H1 (cell line): ENCODE results near the gene HBEGF. TPM values are rescaled to one million over a fixed set of nuclear protein-coding genes. Genes with fewer than 3 reads are reported as not detected.

Source experiments
- CTCF ChIA-PET: fragments of 300-600 bp; sonication (Branson Sonifier 250); formaldehyde crosslinking; loops from one replicate; lab custom pipeline; 2021; ENCODE audit not compliant: partially characterized antibody; lab: Charles Lee
- POLR2A ChIA-PET: fragments of 300-600 bp; sonication (Branson Sonifier 250); formaldehyde crosslinking; loops from one replicate; lab custom pipeline; 2021; ENCODE audit warnings: inconsistent platforms; ENCODE audit not compliant: partially characterized antibody; lab: Charles Lee
- DNase-seq, 2 experiments: peaks; one replicate each; pipeline versions ENCODE4 v3.0.0 to v3.0.0-alpha.2; 2010 to 2022; ENCODE audit warnings: low spot score in 2 of 2, low read depth in 1 of 2, mixed read lengths in 1 of 2
- FAIRE-seq: peaks from 2 replicates; lab custom pipeline; 2011; peaks lifted over from hg19 to GRCh38; lab: Jason Lieb, UNC
- H2AFZ ChIP-seq: 2 replicates; pipeline ENCODE4 v1.8.1; 2012; ENCODE audit warnings: low read length, inconsistent platforms
- H2AK5ac ChIP-seq: 2 replicates; pipeline ENCODE4 v1.6.1; 2013; ENCODE audit warnings: low read depth, low read length
- H2BK120ac ChIP-seq: replicated peaks from 2 replicates; pipeline ENCODE3; 2013; ENCODE audit warnings: low read depth, low read length, inconsistent platforms
- H2BK12ac ChIP-seq: 2 replicates; pipeline ENCODE4 v1.6.1; 2013; ENCODE audit warnings: low read depth, low read length
- H2BK15ac ChIP-seq: 2 replicates; pipeline ENCODE4 v1.6.1; 2013; ENCODE audit warnings: low read length
- H2BK20ac ChIP-seq: 2 replicates; pipeline ENCODE4 v1.6.1; 2013; ENCODE audit warnings: low read length
- H2BK5ac ChIP-seq: 2 replicates; pipeline ENCODE4 v1.6.1; 2013; ENCODE audit warnings: low read depth, low read length
- H3K14ac ChIP-seq: 2 replicates; pipeline ENCODE4 v1.6.1; 2013; ENCODE audit warnings: inconsistent platforms; ENCODE audit not compliant: insufficient read length
- H3K18ac ChIP-seq: 2 replicates; pipeline ENCODE4 v1.6.1; 2013; ENCODE audit warnings: low read length; ENCODE audit errors: extremely low read depth
- H3K23ac ChIP-seq: 2 replicates; pipeline ENCODE4 v1.6.1; 2013; ENCODE audit warnings: inconsistent platforms; ENCODE audit not compliant: insufficient read length
- H3K23me2 ChIP-seq: 2 replicates; pipeline ENCODE4 v1.6.1; 2013; ENCODE audit warnings: low read depth, low read length
- H3K27ac ChIP-seq: 2 replicates; pipeline ENCODE4 v1.6.1; 2011; ENCODE audit warnings: low read depth, low read length, inconsistent platforms
- H3K27me3 ChIP-seq, 4 experiments: replicated peaks in 1 of 4; 1 replicate in 1 of 4; 2 replicates in 3 of 4; pipeline versions ENCODE4 v1.6.1 to v1.8.1; 2011 to 2013; ENCODE audit warnings: low read length in 3 of 4, mild to moderate bottlenecking in 3 of 4, inconsistent platforms in 2 of 4, mixed read lengths in 2 of 4, moderate library complexity in 1 of 4; ENCODE audit not compliant: control insufficient read depth in 3 of 4, insufficient read depth in 3 of 4; ENCODE audit errors: extremely low read depth in 1 of 4
- H3K36me3 ChIP-seq, 4 experiments: 2 replicates each; pipeline versions ENCODE4 v1.6.1 to v1.8.1; 2011 to 2013; ENCODE audit warnings: mild to moderate bottlenecking in 4 of 4, low read length in 3 of 4, moderate library complexity in 2 of 4, control low read depth in 1 of 4, inconsistent platforms in 1 of 4; ENCODE audit not compliant: insufficient read depth in 4 of 4, control insufficient read depth in 2 of 4
- H3K4ac ChIP-seq: replicated peaks from 2 replicates; pipeline ENCODE3; 2013; ENCODE audit warnings: low read length, low read depth, mixed read lengths, inconsistent platforms; ENCODE audit not compliant: insufficient read length
- H3K4me1 ChIP-seq, 4 experiments: replicated peaks in 1 of 4; 1 replicate in 1 of 4; 2 replicates in 3 of 4; pipeline versions ENCODE4 v1.6.1 to v1.8.1; 2011 to 2013; ENCODE audit warnings: low read length in 3 of 4, inconsistent platforms in 2 of 4, mixed read lengths in 1 of 4; ENCODE audit not compliant: insufficient read depth in 4 of 4, control insufficient read depth in 3 of 4
- H3K4me2 ChIP-seq, 2 experiments: 2 replicates each; pipeline versions ENCODE4 v1.6.1 to v1.8.1; 2011 to 2013; ENCODE audit warnings: low read depth in 2 of 2, low read length in 2 of 2, control low read depth in 1 of 2, inconsistent platforms in 1 of 2, mild to moderate bottlenecking in 1 of 2; ENCODE audit not compliant: insufficient read depth in 1 of 2
- H3K4me3 ChIP-seq, 4 experiments: fragments of 200-600, 300-600 bp in 1 of 4; sonication (generic), shearing (Covaris generic), sonication (Bioruptor Twin) in 1 of 4; 2 replicates each; pipeline versions ENCODE4 v1.5.1 to v1.8.1; 2011 to 2016; ENCODE audit warnings: low read length in 4 of 4, low read depth in 3 of 4, control low read depth in 2 of 4, inconsistent platforms in 2 of 4, mild to moderate bottlenecking in 2 of 4, mixed read lengths in 1 of 4, moderate library complexity in 1 of 4; ENCODE audit not compliant: insufficient read depth in 2 of 4; ENCODE audit errors: extremely low read depth in 1 of 4
- H3K56ac ChIP-seq: replicated peaks from 2 replicates; pipeline ENCODE3; 2013; ENCODE audit warnings: low read depth, mild to moderate bottlenecking, mixed read lengths, low read length, inconsistent platforms; ENCODE audit not compliant: insufficient read length
- H3K79me1 ChIP-seq: 2 replicates; pipeline ENCODE4 v1.6.1; 2013; ENCODE audit warnings: low read depth, low read length, control low read depth
- H3K79me2 ChIP-seq, 2 experiments: 2 replicates each; pipeline versions ENCODE4 v1.6.1 to v1.8.1; 2012 to 2013; ENCODE audit warnings: low read length in 2 of 2, mild to moderate bottlenecking in 2 of 2, inconsistent platforms in 1 of 2; ENCODE audit not compliant: insufficient read depth in 2 of 2, control insufficient read depth in 1 of 2
- H3K9ac ChIP-seq, 4 experiments: replicated peaks in 1 of 4; 1 replicate in 1 of 4; 2 replicates in 3 of 4; pipeline versions ENCODE4 v1.6.1 to v1.8.1; 2011 to 2013; ENCODE audit warnings: low read depth in 3 of 4, low read length in 3 of 4, control low read depth in 2 of 4, mild to moderate bottlenecking in 2 of 4, moderate library complexity in 2 of 4, inconsistent platforms in 1 of 4; ENCODE audit errors: extremely low read depth in 1 of 4
- H3K9me3 ChIP-seq, 2 experiments: 2 replicates each; pipeline versions ENCODE4 v1.6.1 to v1.8.1; 2012 to 2013; ENCODE audit warnings: mild to moderate bottlenecking in 2 of 2, moderate library complexity in 2 of 2, control low read depth in 1 of 2, inconsistent platforms in 1 of 2, low read depth in 1 of 2, low read length in 1 of 2, mixed read lengths in 1 of 2; ENCODE audit not compliant: insufficient read depth in 2 of 2
- H4K20me1 ChIP-seq, 2 experiments: replicated peaks in 1 of 2; 2 replicates each; pipeline versions ENCODE3 to v1.8.1; 2011 to 2013; ENCODE audit warnings: inconsistent platforms in 2 of 2, low read length in 2 of 2, mild to moderate bottlenecking in 1 of 2; ENCODE audit not compliant: insufficient read depth in 2 of 2, control insufficient read depth in 1 of 2
- H4K5ac ChIP-seq: 2 replicates; pipeline ENCODE4 v1.6.1; 2013; ENCODE audit warnings: low read length, low read depth, mixed read lengths, inconsistent platforms; ENCODE audit not compliant: insufficient read length
- H4K8ac ChIP-seq: 2 replicates; pipeline ENCODE4 v1.8.0; 2013; ENCODE audit warnings: mild to moderate bottlenecking, moderate library complexity, low read length, inconsistent platforms; ENCODE audit not compliant: insufficient read depth; ENCODE audit errors: extremely low read depth
- H4K91ac ChIP-seq: replicated peaks from 2 replicates; pipeline ENCODE3; 2013; ENCODE audit warnings: low read length, mixed read lengths, inconsistent platforms; ENCODE audit not compliant: insufficient read length
- RXRA ChIP-seq: IDR thresholded peaks from 2 replicates; pipeline ENCODE4 v1.6.1; 2011; ENCODE audit warnings: low read depth, mild to moderate bottlenecking, low read length, moderate library complexity; ENCODE audit not compliant: insufficient read depth
- SIX5 ChIP-seq: IDR thresholded peaks from 2 replicates; pipeline ENCODE4 v1.6.1; 2011; ENCODE audit warnings: mild to moderate bottlenecking, low read depth, low read length
- SP1 ChIP-seq: IDR thresholded peaks from 2 replicates; pipeline ENCODE4 v1.6.1; 2011; ENCODE audit warnings: low read depth, low read length
- TCF12 ChIP-seq: IDR thresholded peaks from 2 replicates; pipeline ENCODE4 v1.6.1; 2011; ENCODE audit warnings: low read depth, mild to moderate bottlenecking, low read length
- polyA plus RNA-seq, 7 experiments: library from polyadenylated mRNA; depleted of rRNA in 3 of 7; stranded (reverse) in 5 of 7; unstranded in 2 of 7; fragments of >200 nt in 5 of 7; fragments of 200-250 nt in 2 of 7; gene quantifications; 1 replicate in 5 of 7; 2 replicates in 1 of 7; 4 replicates in 1 of 7; pipeline versions ENCODE4 v1.2.1 to v1.2.3, GENCODE V29; 2011 to 2013; ENCODE audit warnings: missing spikeins in 2 of 7, mixed read lengths in 2 of 7
- total RNA-seq: library from RNA; stranded (reverse); fragmentation: NEBNext Ultra II Directional; extraction: Animal tissue kit (Norgen Biotek cat#: 25700); gene quantifications from 2 replicates; pipeline ENCODE4 v1.2.1, GENCODE V29; 2021

Gene HBEGF
- total and polyA plus RNA-seq, 2 of the 8 experiments (the other 6 are each of a cell fraction or from before 2014, with no cell fraction given): 2.4 to 2.5 TPM

GRCh38 chr5:140340605-140341121 lies 5.7 kb downstream of the HBEGF start:
- H4K8ac ChIP-seq: no peak overlapping the region
- no peak overlapping the region for H4K5ac ChIP-seq
- H3K18ac ChIP-seq: no peak overlapping the region
- no peak overlapping the region for H3K14ac ChIP-seq
- no peak overlapping the region for H2AFZ ChIP-seq
- no peak overlapping the region for H2AK5ac ChIP-seq
- CTCF ChIA-PET: interaction anchor here (0.7 to 2.6 kb wide), 6 partner anchors 9 to 111 kb away, joined by 3 to 7 read pairs (median 5); no protein-coding TSS in a partner anchor
- H3K79me2 ChIP-seq: no peaks in the 10 kb centered on the region
- no peaks in the 10 kb centered on the region; the same call in 1 of the 2 replicates for H3K79me1 ChIP-seq
- H4K20me1 ChIP-seq: peaks cover 0 to 4% of the 10 kb centered on the region in 2 experiments
- no peak overlapping the region for H3K4me3 ChIP-seq
- H3K23me2 ChIP-seq: peaks cover 2% of the 10 kb centered on the region
- no peaks in the 10 kb centered on the region; a peak in 1 of 8 replicates for H3K36me3 ChIP-seq
- H3K9me3 ChIP-seq: no peaks in the 10 kb centered on the region
- H3K56ac ChIP-seq: no peak overlapping the region
- DNase-seq (no peak), FAIRE-seq (no peak)
- POLR2A ChIA-PET: interaction anchor here (2.0 kb wide), 1 partner anchor 98 kb away, joined by 7 read pairs; no protein-coding TSS in a partner anchor
- no peak overlapping the region for H4K91ac ChIP-seq
- no peak overlapping the region for H2BK5ac ChIP-seq
- no peak overlapping the region for H3K27ac ChIP-seq
- no peak overlapping the region for H2BK20ac ChIP-seq
- no peak overlapping the region for H2BK12ac ChIP-seq
- no peak overlapping the region for H2BK120ac ChIP-seq
- H3K27me3 ChIP-seq: peaks cover 0 to 9% (median 4%) of the 10 kb centered on the region in 4 experiments; a peak in 6 of 7 replicates
- no peak overlapping the region for H3K23ac ChIP-seq
- H2BK15ac ChIP-seq: no peak overlapping the region
- no peak overlapping the region for H3K4ac ChIP-seq
- peaks cover 0 to 8% (median 5%) of the 10 kb centered on the region in 4 experiments; a peak in 5 of 7 replicates for H3K4me1 ChIP-seq
- no peak overlapping the region for H3K9ac ChIP-seq
- no peak overlapping the region for H3K4me2 ChIP-seq
- TF ChIP-seq SP1 (no peak), SIX5 (no peak), RXRA (no peak), TCF12 (no peak)
